ENCODE measurements around the gene GABRD. TPM values are rescaled to one million over a fixed set of nuclear protein-coding genes. Genes with fewer than 3 reads are reported as not detected.

The GABRD gene
- total RNA-seq, 1 experiment from 2014 or later: 15.6 TPM

GRCh38 chr1:1994536-1994935, 24.6 kb upstream of the GABRD start:
- CTCF ChIA-PET: no interaction called here
- BruUV-seq (replicated peaks): no TSS peak
- no peak overlapping the region for H3K27ac ChIP-seq (ENCODE audit: low read depth, low read length)
- no peaks in the 10 kb centered on the region for H3K9me2 ChIP-seq (ENCODE audit: insufficient read depth)
- intact Hi-C loops (cut with micrococcal nuclease): no loop called here
- ATAC-seq (no peak), DNase-seq (ENCODE audit: low read depth, low spot score) (no peak)
- POLR2A ChIA-PET: interaction anchor here (1.2 kb wide), 1 partner anchor 9 kb away, joined by 5 read pairs; the partner anchor contains the start of gene CFAP74
- H3K79me2 ChIP-seq (ENCODE audit: insufficient read depth, low read length): no peaks in the 10 kb centered on the region
- H3K4me1 ChIP-seq (ENCODE audit: control insufficient read depth in 1 of 2, insufficient read depth in 2 of 2, low read length in 2 of 2): no peaks in the 10 kb centered on the region
- no peaks in the 10 kb centered on the region for H3K27me3 ChIP-seq (ENCODE audit: insufficient read depth, low read length)
- H4K20me1 ChIP-seq (ENCODE audit: insufficient read depth): no peaks in the 10 kb centered on the region
- H3K4me2 ChIP-seq (ENCODE audit: low read length): no peak overlapping the region
- H3K9ac ChIP-seq (ENCODE audit: low read length): no peak overlapping the region
- no peak overlapping the region for H3K4me3 ChIP-seq (replicated peaks in 1 of 2; ENCODE audit: low read depth in 1 of 2, low read length in 2 of 2)
- no peaks in the 10 kb centered on the region for H3K9me3 ChIP-seq (ENCODE audit: control insufficient read depth in 1 of 2, insufficient read depth in 1 of 2, low read depth in 1 of 2, low read length in 2 of 2)
- H2AFZ ChIP-seq (ENCODE audit: low read depth, low read length, poor library complexity, severe bottlenecking): no peak overlapping the region
- H3K36me3 ChIP-seq (ENCODE audit: control insufficient read depth in 1 of 2, insufficient read depth in 2 of 2, low read length in 2 of 2): no peaks in the 10 kb centered on the region
- TF ChIP-seq ZFX (IDR thresholded peaks at IDR 0.05) (no peak), ZNF274 (IDR thresholded peaks at IDR 0.05; ENCODE audit: low read depth, low read length) (no peak), RAD21 (IDR thresholded peaks at IDR 0.05; ENCODE audit: low read depth) (no peak), ELF1 (IDR thresholded peaks at IDR 0.05; ENCODE audit: borderline replicate concordance, low read depth) (no peak), EZH2phosphoT487 (IDR thresholded peaks at IDR 0.05; ENCODE audit: borderline replicate concordance) (no peak), SRF (IDR thresholded peaks at IDR 0.05; ENCODE audit: low read depth) (no peak), SIN3A (IDR thresholded peaks at IDR 0.05; ENCODE audit: low read depth) (no peak), POLR2A (IDR thresholded peaks at IDR 0.05; ENCODE audit: borderline replicate concordance, extremely low read depth, insufficient read depth, insufficient read length) (no peak), EZH2 (IDR thresholded peaks at IDR 0.05) (no peak), ATF3 (IDR thresholded peaks at IDR 0.05) (no peak)
- TF ChIP-seq, protein P1, sequence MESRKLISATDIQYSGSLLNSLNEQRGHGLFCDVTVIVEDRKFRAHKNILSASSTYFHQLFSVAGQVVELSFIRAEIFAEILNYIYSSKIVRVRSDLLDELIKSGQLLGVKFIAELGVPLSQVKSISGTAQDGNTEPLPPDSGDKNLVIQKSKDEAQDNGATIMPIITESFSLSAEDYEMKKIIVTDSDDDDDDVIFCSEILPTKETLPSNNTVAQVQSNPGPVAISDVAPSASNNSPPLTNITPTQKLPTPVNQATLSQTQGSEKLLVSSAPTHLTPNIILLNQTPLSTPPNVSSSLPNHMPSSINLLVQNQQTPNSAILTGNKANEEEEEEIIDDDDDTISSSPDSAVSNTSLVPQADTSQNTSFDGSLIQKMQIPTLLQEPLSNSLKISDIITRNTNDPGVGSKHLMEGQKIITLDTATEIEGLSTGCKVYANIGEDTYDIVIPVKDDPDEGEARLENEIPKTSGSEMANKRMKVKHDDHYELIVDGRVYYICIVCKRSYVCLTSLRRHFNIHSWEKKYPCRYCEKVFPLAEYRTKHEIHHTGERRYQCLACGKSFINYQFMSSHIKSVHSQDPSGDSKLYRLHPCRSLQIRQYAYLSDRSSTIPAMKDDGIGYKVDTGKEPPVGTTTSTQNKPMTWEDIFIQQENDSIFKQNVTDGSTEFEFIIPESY (IDR thresholded peaks at IDR 0.05; ENCODE audit: extremely low read depth, insufficient replicate concordance, low read length): no peak
- TF ChIP-seq, protein P2, sequence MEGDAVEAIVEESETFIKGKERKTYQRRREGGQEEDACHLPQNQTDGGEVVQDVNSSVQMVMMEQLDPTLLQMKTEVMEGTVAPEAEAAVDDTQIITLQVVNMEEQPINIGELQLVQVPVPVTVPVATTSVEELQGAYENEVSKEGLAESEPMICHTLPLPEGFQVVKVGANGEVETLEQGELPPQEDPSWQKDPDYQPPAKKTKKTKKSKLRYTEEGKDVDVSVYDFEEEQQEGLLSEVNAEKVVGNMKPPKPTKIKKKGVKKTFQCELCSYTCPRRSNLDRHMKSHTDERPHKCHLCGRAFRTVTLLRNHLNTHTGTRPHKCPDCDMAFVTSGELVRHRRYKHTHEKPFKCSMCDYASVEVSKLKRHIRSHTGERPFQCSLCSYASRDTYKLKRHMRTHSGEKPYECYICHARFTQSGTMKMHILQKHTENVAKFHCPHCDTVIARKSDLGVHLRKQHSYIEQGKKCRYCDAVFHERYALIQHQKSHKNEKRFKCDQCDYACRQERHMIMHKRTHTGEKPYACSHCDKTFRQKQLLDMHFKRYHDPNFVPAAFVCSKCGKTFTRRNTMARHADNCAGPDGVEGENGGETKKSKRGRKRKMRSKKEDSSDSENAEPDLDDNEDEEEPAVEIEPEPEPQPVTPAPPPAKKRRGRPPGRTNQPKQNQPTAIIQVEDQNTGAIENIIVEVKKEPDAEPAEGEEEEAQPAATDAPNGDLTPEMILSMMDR (IDR thresholded peaks at IDR 0.05 in 2 of 3, conservative IDR thresholded peaks at IDR 0.05 in 1 of 3; ENCODE audit: borderline replicate concordance in 1 of 3, insufficient read depth in 1 of 3, low read depth in 2 of 3, low read length in 2 of 3): no peak
- TF ChIP-seq, protein P3, sequence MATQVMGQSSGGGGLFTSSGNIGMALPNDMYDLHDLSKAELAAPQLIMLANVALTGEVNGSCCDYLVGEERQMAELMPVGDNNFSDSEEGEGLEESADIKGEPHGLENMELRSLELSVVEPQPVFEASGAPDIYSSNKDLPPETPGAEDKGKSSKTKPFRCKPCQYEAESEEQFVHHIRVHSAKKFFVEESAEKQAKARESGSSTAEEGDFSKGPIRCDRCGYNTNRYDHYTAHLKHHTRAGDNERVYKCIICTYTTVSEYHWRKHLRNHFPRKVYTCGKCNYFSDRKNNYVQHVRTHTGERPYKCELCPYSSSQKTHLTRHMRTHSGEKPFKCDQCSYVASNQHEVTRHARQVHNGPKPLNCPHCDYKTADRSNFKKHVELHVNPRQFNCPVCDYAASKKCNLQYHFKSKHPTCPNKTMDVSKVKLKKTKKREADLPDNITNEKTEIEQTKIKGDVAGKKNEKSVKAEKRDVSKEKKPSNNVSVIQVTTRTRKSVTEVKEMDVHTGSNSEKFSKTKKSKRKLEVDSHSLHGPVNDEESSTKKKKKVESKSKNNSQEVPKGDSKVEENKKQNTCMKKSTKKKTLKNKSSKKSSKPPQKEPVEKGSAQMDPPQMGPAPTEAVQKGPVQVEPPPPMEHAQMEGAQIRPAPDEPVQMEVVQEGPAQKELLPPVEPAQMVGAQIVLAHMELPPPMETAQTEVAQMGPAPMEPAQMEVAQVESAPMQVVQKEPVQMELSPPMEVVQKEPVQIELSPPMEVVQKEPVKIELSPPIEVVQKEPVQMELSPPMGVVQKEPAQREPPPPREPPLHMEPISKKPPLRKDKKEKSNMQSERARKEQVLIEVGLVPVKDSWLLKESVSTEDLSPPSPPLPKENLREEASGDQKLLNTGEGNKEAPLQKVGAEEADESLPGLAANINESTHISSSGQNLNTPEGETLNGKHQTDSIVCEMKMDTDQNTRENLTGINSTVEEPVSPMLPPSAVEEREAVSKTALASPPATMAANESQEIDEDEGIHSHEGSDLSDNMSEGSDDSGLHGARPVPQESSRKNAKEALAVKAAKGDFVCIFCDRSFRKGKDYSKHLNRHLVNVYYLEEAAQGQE (IDR thresholded peaks at IDR 0.05; ENCODE audit: low read depth): no peak
- RAD21 ChIA-PET (ENCODE audit: low non-redundant PET in 1 of 2, low total read pairs in 2 of 2, uncharacterized antibody in 2 of 2, unreplicated experiment in 2 of 2): no interaction called here
